ENCODE results near the gene PDE4B.

Gene PDE4B

GRCh38 chr1:66175581-66175980 lies 382.9 kb downstream of the PDE4B start:
- Mint-ChIP-seq H3K27me3 (peaks cover 6% of the 10 kb centered on the region), H3K4me3 (no peak overlapping the region), H3K9me3 (no peaks in the 10 kb centered on the region), H3K4me1 (ENCODE audit: low read depth) (no peaks in the 10 kb centered on the region), H3K27ac (no peak overlapping the region), H3K36me3 (ENCODE audit: low read depth) (no peaks in the 10 kb centered on the region)

- H3K27me3 Mint-ChIP-seq, result peaks cover under 1% of the 10 kb centered on the region
- no peak overlapping the region for H3K27ac Mint-ChIP-seq
- no peaks in the 10 kb centered on the region for H3K9me3 Mint-ChIP-seq
- no peaks in the 10 kb centered on the region for H3K4me1 Mint-ChIP-seq (ENCODE audit: low read depth)
- no peaks in the 10 kb centered on the region for H3K36me3 Mint-ChIP-seq (ENCODE audit: low read depth)
- H3K4me3 Mint-ChIP-seq, result no peak overlapping the region
Observed at GRCh38 chr1:66176012-66176715, 383.5 kb downstream of the PDE4B start.

GRCh38 chr1:66176832-66177231 lies 384.1 kb downstream of the PDE4B start:
- Mint-ChIP-seq H3K4me1 (ENCODE audit: low read depth) (peaks cover 4% of the 10 kb centered on the region), H3K27me3 (no peaks in the 10 kb centered on the region), H3K36me3 (ENCODE audit: low read depth) (no peaks in the 10 kb centered on the region), H3K27ac (no peak overlapping the region), H3K4me3 (no peak overlapping the region), H3K9me3 (no peaks in the 10 kb centered on the region)

GRCh38 chr1:66177510-66177909 lies 384.8 kb downstream of the PDE4B start:
- H3K27me3 Mint-ChIP-seq, result no peaks in the 10 kb centered on the region
- H3K4me1 Mint-ChIP-seq (ENCODE audit: low read depth), result peaks cover 9% of the 10 kb centered on the region

GRCh38 chr1:66182026-66182425 lies 389.3 kb downstream of the PDE4B start:
- H3K9me3 Mint-ChIP-seq, result no peaks in the 10 kb centered on the region
- H3K36me3 Mint-ChIP-seq (ENCODE audit: low read depth), result no peaks in the 10 kb centered on the region
- no peak overlapping the region for H3K4me3 Mint-ChIP-seq
- H3K27ac Mint-ChIP-seq, result no peak overlapping the region
- H3K27me3 Mint-ChIP-seq, result no peaks in the 10 kb centered on the region
- H3K4me1 Mint-ChIP-seq (ENCODE audit: low read depth), result peaks cover 21% of the 10 kb centered on the region

More at GRCh38 chr1:66177510-66177909, 384.8 kb downstream of the PDE4B start:
- Mint-ChIP-seq H3K9me3 (no peaks in the 10 kb centered on the region), H3K36me3 (ENCODE audit: low read depth) (no peaks in the 10 kb centered on the region), H3K27ac (no peak overlapping the region), H3K4me3 (no peak overlapping the region)

- peaks cover 21% of the 10 kb centered on the region for H3K4me1 Mint-ChIP-seq (ENCODE audit: low read depth)
- no peak overlapping the region for H3K27ac Mint-ChIP-seq
- no peaks in the 10 kb centered on the region for H3K27me3 Mint-ChIP-seq
- no peaks in the 10 kb centered on the region for H3K36me3 Mint-ChIP-seq (ENCODE audit: low read depth)
- H3K9me3 Mint-ChIP-seq, result no peaks in the 10 kb centered on the region
- no peak overlapping the region for H3K4me3 Mint-ChIP-seq
Observed at GRCh38 chr1:66182551-66183178, 390.0 kb downstream of the PDE4B start.

GRCh38 chr1:66183400-66183799 lies 390.7 kb downstream of the PDE4B start:
- H3K4me3 Mint-ChIP-seq, result no peak overlapping the region
- no peaks in the 10 kb centered on the region for H3K9me3 Mint-ChIP-seq
- H3K36me3 Mint-ChIP-seq (ENCODE audit: low read depth), result no peaks in the 10 kb centered on the region
- no peak overlapping the region for H3K27ac Mint-ChIP-seq
- H3K27me3 Mint-ChIP-seq, result no peaks in the 10 kb centered on the region
- peaks cover 21% of the 10 kb centered on the region for H3K4me1 Mint-ChIP-seq (ENCODE audit: low read depth)

- H3K36me3 Mint-ChIP-seq (ENCODE audit: low read depth), result no peaks in the 10 kb centered on the region
- H3K27me3 Mint-ChIP-seq, result peaks cover 3% of the 10 kb centered on the region
- H3K27ac Mint-ChIP-seq, result no peak overlapping the region
- no peaks in the 10 kb centered on the region for H3K4me1 Mint-ChIP-seq (ENCODE audit: low read depth)
- no peaks in the 10 kb centered on the region for H3K9me3 Mint-ChIP-seq
- H3K4me3 Mint-ChIP-seq, result no peak overlapping the region
Observed at GRCh38 chr1:66197120-66197519, 404.4 kb downstream of the PDE4B start.

GRCh38 chr1:66197785-66198184 lies 405.1 kb downstream of the PDE4B start:
- Mint-ChIP-seq H3K36me3 (ENCODE audit: low read depth) (no peaks in the 10 kb centered on the region), H3K27me3 (no peaks in the 10 kb centered on the region), H3K4me3 (no peak overlapping the region), H3K27ac (no peak overlapping the region), H3K4me1 (ENCODE audit: low read depth) (no peaks in the 10 kb centered on the region), H3K9me3 (no peaks in the 10 kb centered on the region)

GRCh38 chr1:66206563-66207144 lies 414.0 kb downstream of the PDE4B start:
- Mint-ChIP-seq H3K9me3 (peaks cover 4% of the 10 kb centered on the region), H3K4me1 (ENCODE audit: low read depth) (no peaks in the 10 kb centered on the region), H3K27ac (no peak overlapping the region), H3K4me3 (no peak overlapping the region), H3K36me3 (ENCODE audit: low read depth) (no peaks in the 10 kb centered on the region), H3K27me3 (peaks cover 5% of the 10 kb centered on the region)

GRCh38 chr1:66207484-66207883 lies 414.8 kb downstream of the PDE4B start:
- H3K4me1 Mint-ChIP-seq (ENCODE audit: low read depth), result no peaks in the 10 kb centered on the region
- peaks cover 5% of the 10 kb centered on the region for H3K27me3 Mint-ChIP-seq
- no peak overlapping the region for H3K4me3 Mint-ChIP-seq
- H3K36me3 Mint-ChIP-seq (ENCODE audit: low read depth), result no peaks in the 10 kb centered on the region
- no peak overlapping the region for H3K27ac Mint-ChIP-seq
- H3K9me3 Mint-ChIP-seq, result peaks cover 4% of the 10 kb centered on the region

GRCh38 chr1:66208632-66209031 lies 415.9 kb downstream of the PDE4B start:
- no peaks in the 10 kb centered on the region for H3K9me3 Mint-ChIP-seq
- H3K36me3 Mint-ChIP-seq (ENCODE audit: low read depth), result no peaks in the 10 kb centered on the region
- no peaks in the 10 kb centered on the region for H3K4me1 Mint-ChIP-seq (ENCODE audit: low read depth)
- no peak overlapping the region for H3K4me3 Mint-ChIP-seq
- H3K27me3 Mint-ChIP-seq, result peaks cover 5% of the 10 kb centered on the region
- H3K27ac Mint-ChIP-seq, result no peak overlapping the region

GRCh38 chr1:66210635-66211244 lies 418.0 kb downstream of the PDE4B start:
- H3K9me3 Mint-ChIP-seq, result no peaks in the 10 kb centered on the region
- H3K27ac Mint-ChIP-seq, result no peak overlapping the region
- peaks cover 5% of the 10 kb centered on the region for H3K27me3 Mint-ChIP-seq
- no peak overlapping the region for H3K4me3 Mint-ChIP-seq
- no peaks in the 10 kb centered on the region for H3K36me3 Mint-ChIP-seq (ENCODE audit: low read depth)
- H3K4me1 Mint-ChIP-seq (ENCODE audit: low read depth), result peaks cover 8% of the 10 kb centered on the region

- H3K36me3 Mint-ChIP-seq (ENCODE audit: low read depth), result no peaks in the 10 kb centered on the region
- peaks cover 5% of the 10 kb centered on the region for H3K27me3 Mint-ChIP-seq
- no peak overlapping the region for H3K4me3 Mint-ChIP-seq
- H3K27ac Mint-ChIP-seq, result no peak overlapping the region
- peaks cover 8% of the 10 kb centered on the region for H3K4me1 Mint-ChIP-seq (ENCODE audit: low read depth)
- no peaks in the 10 kb centered on the region for H3K9me3 Mint-ChIP-seq
Observed at GRCh38 chr1:66211521-66211920, 418.8 kb downstream of the PDE4B start.

GRCh38 chr1:66213491-66213890 lies 420.8 kb downstream of the PDE4B start:
- no peaks in the 10 kb centered on the region for H3K9me3 Mint-ChIP-seq
- H3K4me3 Mint-ChIP-seq, result no peak overlapping the region
- peaks cover 8% of the 10 kb centered on the region for H3K4me1 Mint-ChIP-seq (ENCODE audit: low read depth)
- peaks cover 5% of the 10 kb centered on the region for H3K27me3 Mint-ChIP-seq
- H3K36me3 Mint-ChIP-seq (ENCODE audit: low read depth), result no peaks in the 10 kb centered on the region
- H3K27ac Mint-ChIP-seq, result no peak overlapping the region

Data from stimulated activated naive CD8-positive, alpha-beta T cell treated with anti-CD3 and anti-CD28 coated beads, Interleukin-15, Interleukin-2, amounts not matched to agents 100 ng/mL and 50 ng/mL, for 24 hours (primary cell).